Erythroblast (primary cell): Measurements from ENCODE around the gene TMEM50A.
"Not testable (repeated sequence)": the region's sequence is repeated elsewhere in the genome, so short reads cannot be mapped to it uniquely, and the experiment has no call there.

ENCODE experiments used
- GATA1 ChIP-seq: IDR thresholded peaks from 2 replicates; pipeline ENCODE4 v1.6.1; 2011; ENCODE audit warnings: low read depth, mild to moderate bottlenecking, control low read depth, low read length, moderate library complexity
- POLR2A ChIP-seq: IDR thresholded peaks from 2 replicates; pipeline ENCODE4 v1.6.1; 2011; ENCODE audit warnings: mild to moderate bottlenecking, low read length

- TF ChIP-seq POLR2A, GATA1: not testable (repeated sequence)
Observed at GRCh38 chr1:25300729-25301128, 37.4 kb upstream of the TMEM50A start.
